Measurements from ENCODE around the gene KHK.

Gene KHK

GRCh38 chr2:27149570-27150405, 63.2 kb downstream of the KHK start:
- DNase-seq, result no peak

Data from anterior cingulate cortex (tissue), 58 donors.